WTC11 (cell line): ENCODE results near the gene COA8. TPM values are rescaled to one million over a fixed set of nuclear protein-coding genes. Genes with fewer than 3 reads are reported as not detected.

Experiments
- ATAC-seq: fragments of 200-7000 bp; cut with Tn5 transposase; 2 replicates; pipeline ENCODE4 v1.10.0; 2021; ENCODE audit warnings: mild to moderate bottlenecking, moderate library complexity
- CTCF ChIA-PET: fragments of 300-600 bp; sonication (Branson Sonifier 250); formaldehyde crosslinking; loops from one replicate; lab custom pipeline; 2021; ENCODE audit warnings: antibody characterized with exemption; lab: Charles Lee
- POLR2A ChIA-PET: fragments of 350-600 bp; sonication (Branson Sonifier 250); formaldehyde crosslinking; loops from one replicate; lab custom pipeline; 2021; ENCODE audit warnings: antibody characterized with exemption; lab: Charles Lee
- DNase-seq: peaks from one replicate; pipeline ENCODE4 v3.0.0; 2021; ENCODE audit warnings: low spot score
- H3K27ac Mint-ChIP-seq: 2 replicates; pipeline ENCODE4 v1.8.0; 2021; ENCODE audit warnings: mixed read lengths
- H3K27me3 Mint-ChIP-seq: 2 replicates; pipeline ENCODE4 v1.8.0; 2021; ENCODE audit warnings: low read depth, mild to moderate bottlenecking, moderate library complexity, mixed read lengths
- H3K36me3 Mint-ChIP-seq: 2 replicates; pipeline ENCODE4 v1.8.0; 2021; ENCODE audit warnings: mixed read lengths
- H3K4me1 Mint-ChIP-seq: 2 replicates; pipeline ENCODE4 v1.8.0; 2022; ENCODE audit warnings: mixed read lengths
- H3K4me3 Mint-ChIP-seq: 2 replicates; pipeline ENCODE4 v1.8.0; 2021; ENCODE audit warnings: mild to moderate bottlenecking, moderate library complexity, mixed read lengths
- H3K9me3 Mint-ChIP-seq: 2 replicates; pipeline ENCODE4 v1.8.0; 2021; ENCODE audit warnings: mixed read lengths
- AR ChIP-seq: fragments of 250-450 bp; sonication (Bioruptor Pico); IDR thresholded peaks from 2 replicates; pipeline ENCODE4 v1.9.0; 2021; ENCODE audit warnings: mild to moderate bottlenecking
- ATF1 ChIP-seq: sonication (generic); formaldehyde crosslinking; IDR thresholded peaks from 2 replicates; pipeline ENCODE4 v1.8.1; 2023; ENCODE audit warnings: mild to moderate bottlenecking, moderate library complexity, missing genetic modification reagents
- E2F4 ChIP-seq: sonication (generic); formaldehyde crosslinking; IDR thresholded peaks from 2 replicates; pipeline ENCODE4 v1.8.1; 2022; ENCODE audit warnings: low read depth, mild to moderate bottlenecking, moderate library complexity, missing genetic modification reagents, borderline replicate concordance
- FOXK1 ChIP-seq: sonication (generic); formaldehyde crosslinking; IDR thresholded peaks from 2 replicates; pipeline ENCODE4 v1.8.0; 2022; ENCODE audit warnings: mild to moderate bottlenecking, moderate library complexity, missing genetic modification reagents
- GABPB1 ChIP-seq: sonication (generic); formaldehyde crosslinking; IDR thresholded peaks from 2 replicates; pipeline ENCODE4 v1.8.1; 2023; ENCODE audit warnings: mild to moderate bottlenecking, missing genetic modification reagents
- GRHL2 ChIP-seq: fragments of 250-450 bp; sonication (Bioruptor Pico); IDR thresholded peaks from 2 replicates; pipeline ENCODE4 v1.8.0; 2022; ENCODE audit warnings: mild to moderate bottlenecking, moderate library complexity; ENCODE audit not compliant: insufficient replicate concordance, severe bottlenecking
- IRF1 ChIP-seq: sonication (generic); formaldehyde crosslinking; IDR thresholded peaks from 2 replicates; pipeline ENCODE4 v1.8.0; 2023; ENCODE audit warnings: missing genetic modification reagents
- MLX ChIP-seq: sonication (generic); formaldehyde crosslinking; IDR thresholded peaks from 2 replicates; pipeline ENCODE4 v1.8.1; 2023; ENCODE audit warnings: mild to moderate bottlenecking, missing genetic modification reagents, moderate library complexity
- MXD4 ChIP-seq: fragments of 250-450 bp; sonication (Bioruptor Pico); IDR thresholded peaks from 2 replicates; pipeline ENCODE4 v1.8.0; 2021; ENCODE audit warnings: mild to moderate bottlenecking, moderate library complexity, borderline replicate concordance
- MYBL2 ChIP-seq: sonication (generic); formaldehyde crosslinking; IDR thresholded peaks from 2 replicates; pipeline ENCODE4 v1.8.1; 2023; ENCODE audit warnings: mild to moderate bottlenecking, moderate library complexity, missing genetic modification reagents
- SMAD3 ChIP-seq: sonication (generic); formaldehyde crosslinking; IDR thresholded peaks from 2 replicates; pipeline ENCODE4 v1.8.0; 2022; ENCODE audit warnings: missing genetic modification reagents, mild to moderate bottlenecking, borderline replicate concordance
- TEAD4 ChIP-seq: sonication (generic); formaldehyde crosslinking; IDR thresholded peaks from 2 replicates; pipeline ENCODE4 v1.8.0; 2022; ENCODE audit warnings: mild to moderate bottlenecking, missing genetic modification reagents
- TP53 ChIP-seq: sonication (generic); formaldehyde crosslinking; IDR thresholded peaks from 2 replicates; pipeline ENCODE4 v1.8.1; 2023; ENCODE audit warnings: mild to moderate bottlenecking, missing genetic modification reagents
- total RNA-seq: library from RNA; stranded (reverse); gene quantifications from 3 replicates; pipeline ENCODE4 v1.2.3, GENCODE V29; 2021

Gene COA8
- total RNA-seq, 1 experiment from 2014 or later = 36.4 TPM

- Mint-ChIP-seq H3K27ac (peak overlapping the region; percentile 90), H3K4me3 (no peak overlapping the region), H3K9me3 (no peaks in the 10 kb centered on the region), H3K27me3 (no peaks in the 10 kb centered on the region), H3K4me1 (peaks cover 14% of the 10 kb centered on the region), H3K36me3 (peaks cover 5% of the 10 kb centered on the region)
- ChIA-PET POLR2A (interaction anchor here (0.6 to 0.8 kb wide), 2 partner anchors 33 to 77 kb away, joined by 3 read pairs; no protein-coding TSS in a partner anchor), CTCF (interaction anchor here (0.6 kb wide), 1 partner anchor 622 kb away, joined by 3 read pairs; no protein-coding TSS in a partner anchor)
- peak; percentile 24 for DNase-seq
- TF ChIP-seq E2F4 (CRISPR knock-in tag) (no peak), TEAD4 (no peak), AR (CRISPR knock-in tag) (no peak), MYBL2 (CRISPR knock-in tag) (no peak), GABPB1 (CRISPR knock-in tag) (no peak)
- peak; percentile 61 for ATAC-seq
Measured at GRCh38 chr14:103594265-103594664, 31.5 kb downstream of the COA8 start.

GRCh38 chr14:103597623-103598377, 35.0 kb downstream of the COA8 start:
- Mint-ChIP-seq H3K36me3 (no peaks in the 10 kb centered on the region), H3K4me3 (no peak overlapping the region), H3K4me1 (peaks cover 14% of the 10 kb centered on the region), H3K27me3 (no peaks in the 10 kb centered on the region), H3K9me3 (no peaks in the 10 kb centered on the region), H3K27ac (no peak overlapping the region)
- ATAC-seq = no peak
- CTCF ChIA-PET = no interaction called here
- no peak for TF ChIP-seq MLX (CRISPR knock-in tag)
- TF ChIP-seq TP53 (CRISPR knock-in tag) = no peak
- no peak for TF ChIP-seq E2F4 (CRISPR knock-in tag)
- TF ChIP-seq IRF1 (CRISPR knock-in tag) = no peak
- TF ChIP-seq GRHL2 = no peak
- TF ChIP-seq SMAD3 = no peak
- no peak for TF ChIP-seq TEAD4
- TF ChIP-seq GABPB1 (CRISPR knock-in tag) = no peak
- no peak for TF ChIP-seq AR (CRISPR knock-in tag)
- no peak for TF ChIP-seq FOXK1 (CRISPR knock-in tag)
- TF ChIP-seq ATF1 (CRISPR knock-in tag) = no peak
- TF ChIP-seq MXD4 (CRISPR knock-in tag) = no peak
- POLR2A ChIA-PET = no interaction called here
- no peak for DNase-seq
